ENCODE measurements around the gene GTF3A. TPM values are rescaled to one million over a fixed set of nuclear protein-coding genes. Genes with fewer than 3 reads are reported as not detected.

The GTF3A gene
- total RNA-seq, 4 donors from 2014 or later = 43.1 to 195 (median 60.0) TPM

GRCh38 chr13:27470075-27470820, 45.8 kb downstream of the GTF3A start:
- no peaks in the 10 kb centered on the region for H3K36me3 ChIP-seq
- in situ Hi-C loops (cut with MboI; ENCODE audit: low pct_ligation_motif_present in 1 of 4, low pct_unique_long_range_greater_than_20kb in 1 of 4, low sequenced_read_pairs in 3 of 4) = no loop called here
- H3K4me1 ChIP-seq = peaks cover 0 to 4% (median 0%) of the 10 kb centered on the region in 4 donors
- H3K27ac ChIP-seq = no peak overlapping the region
- no peaks in the 10 kb centered on the region for H3K27me3 ChIP-seq
- H3K9me3 ChIP-seq = no peaks in the 10 kb centered on the region
- WGBS, 2 donors (ENCODE audit: low coverage in 1 of 2) = 43 to 53% methylated on average over 5 of the region's 5 CpGs
- H3K4me3 ChIP-seq = no peak overlapping the region
- TF ChIP-seq POLR2AphosphoS5 (IDR thresholded peaks at IDR 0.05) = peak in 1 of 3 donors; percentile 15
- no peak for TF ChIP-seq CTCF (IDR thresholded peaks at IDR 0.05)
- DNase-seq = no peak
- intact Hi-C loops (cut with DNase I; ENCODE audit: low total_unique reads) = no loop called here

- TF ChIP-seq POLR2A (IDR thresholded peaks at IDR 0.05) (no peak), CTCF (IDR thresholded peaks at IDR 0.05) (no peak), POLR2AphosphoS5 (IDR thresholded peaks at IDR 0.05) (no peak), EP300 (IDR thresholded peaks at IDR 0.05; ENCODE audit: low read depth) (no peak)
- Histone ChIP-seq H3K9me3 (no peaks in the 10 kb centered on the region), H3K27ac (no peak overlapping the region), H3K4me3 (no peak overlapping the region), H3K4me1 (no peaks in the 10 kb centered on the region), H3K27me3 (no peaks in the 10 kb centered on the region), H3K36me3 (no peaks in the 10 kb centered on the region)
- DNase-seq = no peak
- intact Hi-C loops (cut with DNase I; ENCODE audit: low total_unique reads) (no loop called here), in situ Hi-C loops (cut with MboI; ENCODE audit: low pct_ligation_motif_present in 1 of 4, low pct_unique_long_range_greater_than_20kb in 1 of 4, low sequenced_read_pairs in 3 of 4) (no loop called here)
- 88% methylated on average over 2 of the region's 2 CpGs; no CpG with 5 or more reads in 1 of the 2 donors for WGBS, 2 donors (ENCODE audit: low coverage in 1 of 2)
These were observed 48.0 kb downstream of the GTF3A start for GRCh38 chr13:27472441-27472840.

GRCh38 chr13:27472941-27473340, 48.5 kb downstream of the GTF3A start:
- Histone ChIP-seq H3K4me1 (no peaks in the 10 kb centered on the region), H3K36me3 (no peaks in the 10 kb centered on the region), H3K27ac (no peak overlapping the region), H3K4me3 (no peak overlapping the region), H3K9me3 (no peaks in the 10 kb centered on the region), H3K27me3 (no peaks in the 10 kb centered on the region)
- no peak for DNase-seq
- intact Hi-C loops (cut with DNase I; ENCODE audit: low total_unique reads) = no loop called here
- TF ChIP-seq EP300 (IDR thresholded peaks at IDR 0.05; ENCODE audit: low read depth) = no peak
- no peak for TF ChIP-seq POLR2A (IDR thresholded peaks at IDR 0.05)
- no peak for TF ChIP-seq CTCF (IDR thresholded peaks at IDR 0.05)
- no peak for TF ChIP-seq POLR2AphosphoS5 (IDR thresholded peaks at IDR 0.05)
- in situ Hi-C loops (cut with MboI; ENCODE audit: low pct_ligation_motif_present in 1 of 4, low pct_unique_long_range_greater_than_20kb in 1 of 4, low sequenced_read_pairs in 3 of 4) = no loop called here
- 77% methylated on average over 3 of the region's 3 CpGs; no CpG with 5 or more reads in 1 of the 2 donors for WGBS, 2 donors (ENCODE audit: low coverage in 1 of 2)

GRCh38 chr13:27474751-27475268, 50.4 kb downstream of the GTF3A start:
- Histone ChIP-seq H3K27me3 (no peaks in the 10 kb centered on the region), H3K36me3 (no peaks in the 10 kb centered on the region), H3K4me3 (no peak overlapping the region), H3K4me1 (no peaks in the 10 kb centered on the region), H3K27ac (no peak overlapping the region), H3K9me3 (no peaks in the 10 kb centered on the region)
- TF ChIP-seq POLR2AphosphoS5 (IDR thresholded peaks at IDR 0.05) = no peak
- no peak for TF ChIP-seq CTCF (IDR thresholded peaks at IDR 0.05)
- TF ChIP-seq EP300 (IDR thresholded peaks at IDR 0.05; ENCODE audit: low read depth) = no peak
- TF ChIP-seq POLR2A (IDR thresholded peaks at IDR 0.05) = no peak
- in situ Hi-C loops (cut with MboI; ENCODE audit: low pct_ligation_motif_present in 1 of 4, low pct_unique_long_range_greater_than_20kb in 1 of 4, low sequenced_read_pairs in 3 of 4) = no loop called here
- intact Hi-C loops (cut with DNase I; ENCODE audit: low total_unique reads) = no loop called here
- no peak for DNase-seq
- WGBS, 2 donors (ENCODE audit: low coverage in 1 of 2) = 89 to 100% methylated on average over 7 to 13 of the region's 13 CpGs
